Lower leg skin (tissue), 3 donors: ENCODE data around the gene THSD4.

ENCODE experiments used
- CTCF ChIP-seq, 3 donors: fragments of 450-650 bp; IDR thresholded peaks; one replicate each; pipeline ENCODE4 v1.5.1; 2016; ENCODE audit warnings: antibody characterized with exemption in 3 of 3, mild to moderate bottlenecking in 3 of 3, moderate library complexity in 2 of 3
- POLR2A ChIP-seq, 2 donors: fragments of 450-650 bp; IDR thresholded peaks; one replicate each; pipeline ENCODE4 v1.6.1; 2016 to 2017; ENCODE audit warnings: antibody characterized with exemption in 2 of 2, mild to moderate bottlenecking in 1 of 2, moderate library complexity in 1 of 2

GRCh38 chr15:71170163-71170562 lies 54.9 kb downstream of the THSD4 start:
- TF ChIP-seq POLR2A (IDR thresholded peaks at IDR 0.05) (no peak), CTCF (IDR thresholded peaks at IDR 0.05) (no peak)
